Endothelial cell of umbilical vein (primary cell): ENCODE results near the gene RNF144B. TPM values are rescaled to one million over a fixed set of nuclear protein-coding genes. Genes with fewer than 3 reads are reported as not detected.
"Not testable (repeated sequence)": the region's sequence is repeated elsewhere in the genome, so short reads cannot be mapped to it uniquely, and the experiment has no call there.

Experiments
- BruUV-seq: library from RNA; stranded (reverse); fragments of 400-500 nt; replicated peaks from 2 replicates; lab custom pipeline; 2021; lab: Mats Ljungman, UMichigan
- CTCF ChIA-PET: fragments of 300-600, 350-600 bp; sonication (Branson Sonifier 250); formaldehyde crosslinking; loops from one replicate; lab custom pipeline; 2021; ENCODE audit warnings: antibody characterized with exemption, inconsistent platforms; lab: Charles Lee
- POLR2A ChIA-PET: fragments of 300-600, 350-600 bp; sonication (Branson Sonifier 250); formaldehyde crosslinking; loops from one replicate; lab custom pipeline; 2021; ENCODE audit warnings: antibody characterized with exemption, inconsistent platforms; lab: Charles Lee
- DNase-seq: peaks from one replicate; pipeline ENCODE4 v3.0.0-alpha.2; 2011; ENCODE audit warnings: low read depth, low spot score
- FAIRE-seq: peaks from 2 replicates; lab custom pipeline; 2011; peaks lifted over from hg19 to GRCh38; lab: Jason Lieb, UNC
- H2AFZ ChIP-seq: 2 replicates; pipeline ENCODE4 v1.6.0; 2012; ENCODE audit warnings: low read depth, low read length, control low read depth, inconsistent platforms
- H3K27ac ChIP-seq: 2 replicates; pipeline ENCODE4 v1.5.1; 2011; ENCODE audit warnings: low read depth, mild to moderate bottlenecking, control low read depth, low read length, moderate library complexity; ENCODE audit not compliant: insufficient read depth
- H3K27me3 ChIP-seq, 2 experiments: 2 replicates each; pipeline versions ENCODE4 v1.6.0 to v1.6.1; 2011; ENCODE audit warnings: low read length in 2 of 2, mixed read lengths in 1 of 2; ENCODE audit not compliant: control insufficient read depth in 2 of 2, insufficient read depth in 2 of 2
- H3K36me3 ChIP-seq, 2 experiments: 2 replicates in 1 of 2; 3 replicates in 1 of 2; pipeline ENCODE4 v1.5.1; 2011; ENCODE audit warnings: low read length in 2 of 2, mild to moderate bottlenecking in 1 of 2, moderate library complexity in 1 of 2; ENCODE audit not compliant: control insufficient read depth in 2 of 2, insufficient read depth in 2 of 2; ENCODE audit errors: extremely low read depth in 1 of 2
- H3K4me1 ChIP-seq: 3 replicates; pipeline ENCODE4 v1.5.1; 2011; ENCODE audit warnings: mild to moderate bottlenecking, low read length; ENCODE audit not compliant: control insufficient read depth, insufficient read depth; ENCODE audit errors: extremely low read depth
- H3K4me2 ChIP-seq: 2 replicates; pipeline ENCODE4 v1.6.1; 2011; ENCODE audit warnings: low read length, control low read depth, mixed read lengths; ENCODE audit not compliant: insufficient read depth
- H3K4me3 ChIP-seq, 3 experiments: fragments of 200-600 bp in 1 of 3; sonication (generic), shearing (Covaris generic) in 1 of 3; replicated peaks in 1 of 3; 2 replicates each; pipeline ENCODE4 v1.5.1; 2011 to 2016; ENCODE audit warnings: control low read depth in 3 of 3, low read length in 3 of 3, mild to moderate bottlenecking in 2 of 3, inconsistent platforms in 1 of 3, low read depth in 1 of 3, moderate library complexity in 1 of 3; ENCODE audit not compliant: insufficient read depth in 1 of 3
- H3K79me2 ChIP-seq: 2 replicates; pipeline ENCODE4 v1.6.0; 2012; ENCODE audit warnings: low read length, inconsistent platforms; ENCODE audit not compliant: control insufficient read depth, insufficient read depth
- H3K9ac ChIP-seq: replicated peaks from 2 replicates; pipeline ENCODE3; 2011; ENCODE audit warnings: low read length, control low read depth; ENCODE audit not compliant: insufficient read depth; ENCODE audit errors: extremely low read depth
- H3K9me1 ChIP-seq: replicated peaks from 3 replicates; pipeline ENCODE4 v1.6.0; 2011; ENCODE audit warnings: mild to moderate bottlenecking, low read length; ENCODE audit not compliant: control insufficient read depth, insufficient read depth; ENCODE audit errors: extremely low read depth
- H3K9me3 ChIP-seq: replicated peaks from 2 replicates; pipeline ENCODE4 v1.5.1; 2012; ENCODE audit warnings: low read length, inconsistent platforms; ENCODE audit not compliant: control insufficient read depth, insufficient read depth
- H4K20me1 ChIP-seq: replicated peaks from 2 replicates; pipeline ENCODE3; 2011; ENCODE audit warnings: mild to moderate bottlenecking, low read length; ENCODE audit not compliant: control insufficient read depth, insufficient read depth; ENCODE audit errors: extremely low read depth
- CTCF ChIP-seq, 2 donors: IDR thresholded peaks; 1 replicate in 1 of 2; 2 replicates in 1 of 2; pipeline ENCODE4 v1.5.1; 2011; ENCODE audit warnings: low read length in 2 of 2, mild to moderate bottlenecking in 2 of 2, moderate library complexity in 2 of 2, control low read depth in 1 of 2, inconsistent platforms in 1 of 2, low read depth in 1 of 2; ENCODE audit not compliant: insufficient read depth in 1 of 2; ENCODE audit errors: extremely low read depth in 1 of 2
- EZH2 ChIP-seq: IDR thresholded peaks from 2 replicates; pipeline ENCODE4 v1.6.1; 2012; ENCODE audit warnings: borderline replicate concordance, low read depth, mild to moderate bottlenecking, moderate library complexity, low read length, inconsistent platforms; ENCODE audit not compliant: severe bottlenecking
- FOS ChIP-seq: IDR thresholded peaks from 2 replicates; pipeline ENCODE4 v1.6.1; 2011; ENCODE audit warnings: mild to moderate bottlenecking, low read length, moderate library complexity, borderline replicate concordance; ENCODE audit not compliant: insufficient read depth
- GATA2 ChIP-seq: IDR thresholded peaks from 2 replicates; pipeline ENCODE4 v1.7.0; 2011; ENCODE audit warnings: low read depth, mild to moderate bottlenecking, moderate library complexity, mixed read lengths, low read length; ENCODE audit not compliant: insufficient read length, insufficient read depth
- JUN ChIP-seq: IDR thresholded peaks from 2 replicates; pipeline ENCODE4 v1.6.1; 2011; ENCODE audit warnings: borderline replicate concordance, low read depth; ENCODE audit not compliant: insufficient read length, insufficient read depth
- MAX ChIP-seq: IDR thresholded peaks from 2 replicates; pipeline ENCODE4 v1.6.1; 2011; ENCODE audit not compliant: insufficient read depth, insufficient read length
- MYC ChIP-seq: IDR thresholded peaks from one replicate; pipeline ENCODE4 v1.6.1; 2011; ENCODE audit warnings: mild to moderate bottlenecking, low read depth, low read length
- POLR2A ChIP-seq: IDR thresholded peaks from 2 replicates; pipeline ENCODE4 v1.6.1; 2012; ENCODE audit warnings: low read depth, mild to moderate bottlenecking, control low read depth, low read length
- POLR2AphosphoS5 ChIP-seq: IDR thresholded peaks from 2 replicates; pipeline ENCODE4 v1.6.1; 2012; ENCODE audit warnings: low read depth, mild to moderate bottlenecking, control low read depth, low read length, moderate library complexity; ENCODE audit not compliant: insufficient read depth
- dilution Hi-C: fragments of 300-500 bp; cut with MboI; formaldehyde crosslinking; loops from one replicate; pipeline ENCODE4 v1.15.0; 2019; ENCODE audit warnings: low sequenced_read_pairs; ENCODE audit not compliant: extremely low pct_ligation_motif_present
- intact Hi-C: fragments of 100-400 bp; cut with micrococcal nuclease; formaldehyde crosslinking; loops from one replicate; pipeline ENCODE4 v1.10.0; 2022
- polyA plus RNA-seq, 4 experiments: library from polyadenylated mRNA; depleted of rRNA in 3 of 4; stranded (reverse) in 3 of 4; unstranded in 1 of 4; fragments of >200 nt; gene quantifications; 2 replicates each; pipeline versions ENCODE4 v1.2.1 to v1.2.3, GENCODE V29; 2011 to 2012; ENCODE audit warnings: missing spikeins in 1 of 4
- total RNA-seq: library from RNA; stranded (reverse); gene quantifications from 2 replicates; pipeline ENCODE4 v1.2.3, GENCODE V29; 2021

Gene RNF144B
- total and polyA plus RNA-seq, 2 donors (not counting 3 experiments of a cell fraction or from before 2014, with no cell fraction given): 18.1 to 97.3 TPM

GRCh38 chr6:18353251-18353650 is 33.9 kb upstream of the RNF144B start:
- no TSS peak for BruUV-seq
- Histone ChIP-seq H3K4me1 (no peaks in the 10 kb centered on the region), H3K9ac (no peak overlapping the region), H3K27ac (no peak overlapping the region), H3K4me2 (no peak overlapping the region), H3K27me3 (no peaks in the 10 kb centered on the region), H2AFZ (no peak overlapping the region), H3K4me3 (no peak overlapping the region), H3K36me3 (no peaks in the 10 kb centered on the region), H3K9me3 (no peaks in the 10 kb centered on the region), H4K20me1 (no peaks in the 10 kb centered on the region), H3K9me1 (no peaks in the 10 kb centered on the region), H3K79me2 (no peaks in the 10 kb centered on the region)
- dilution Hi-C loops (no loop called here), intact Hi-C loops (no loop called here)
- DNase-seq: no peak
- TF ChIP-seq MYC (no peak), JUN (no peak), EZH2 (no peak), FOS (no peak), POLR2A (no peak), GATA2 (no peak), POLR2AphosphoS5 (no peak), CTCF (IDR thresholded peaks at IDR 0.05; ENCODE audit: extremely low read depth in 1 of 2, insufficient read depth in 1 of 2, low read depth in 1 of 2, low read length in 2 of 2) (no peak), MAX (no peak)
- POLR2A ChIA-PET: no interaction called here
- FAIRE-seq: no peak
- CTCF ChIA-PET: no interaction called here

- DNase-seq, H3K79me2 ChIP-seq, H4K20me1 ChIP-seq, intact Hi-C loops, POLR2A ChIA-PET, H3K27me3 ChIP-seq, H3K36me3 ChIP-seq, H3K27ac ChIP-seq, CTCF ChIA-PET, H3K9me1 ChIP-seq, FAIRE-seq, BruUV-seq, H3K4me2 ChIP-seq, H3K9me3 ChIP-seq, H3K9ac ChIP-seq, dilution Hi-C loops, H3K4me3 ChIP-seq, H2AFZ ChIP-seq, H3K4me1 ChIP-seq: not testable (repeated sequence)
Measured at GRCh38 chr6:18357546-18357945, 29.6 kb upstream of the RNF144B start.
